GM19043 (cell line): Measurements from ENCODE around the gene TRMT2A.

Experiments used
- ATAC-seq: cut with Tn5 transposase; IDR thresholded peaks from one replicate; pipeline ENCODE4 v1.9.1; 2021; ENCODE audit warnings: low read depth; ENCODE audit not compliant: unreplicated experiment

TRMT2A gene

DNA sequence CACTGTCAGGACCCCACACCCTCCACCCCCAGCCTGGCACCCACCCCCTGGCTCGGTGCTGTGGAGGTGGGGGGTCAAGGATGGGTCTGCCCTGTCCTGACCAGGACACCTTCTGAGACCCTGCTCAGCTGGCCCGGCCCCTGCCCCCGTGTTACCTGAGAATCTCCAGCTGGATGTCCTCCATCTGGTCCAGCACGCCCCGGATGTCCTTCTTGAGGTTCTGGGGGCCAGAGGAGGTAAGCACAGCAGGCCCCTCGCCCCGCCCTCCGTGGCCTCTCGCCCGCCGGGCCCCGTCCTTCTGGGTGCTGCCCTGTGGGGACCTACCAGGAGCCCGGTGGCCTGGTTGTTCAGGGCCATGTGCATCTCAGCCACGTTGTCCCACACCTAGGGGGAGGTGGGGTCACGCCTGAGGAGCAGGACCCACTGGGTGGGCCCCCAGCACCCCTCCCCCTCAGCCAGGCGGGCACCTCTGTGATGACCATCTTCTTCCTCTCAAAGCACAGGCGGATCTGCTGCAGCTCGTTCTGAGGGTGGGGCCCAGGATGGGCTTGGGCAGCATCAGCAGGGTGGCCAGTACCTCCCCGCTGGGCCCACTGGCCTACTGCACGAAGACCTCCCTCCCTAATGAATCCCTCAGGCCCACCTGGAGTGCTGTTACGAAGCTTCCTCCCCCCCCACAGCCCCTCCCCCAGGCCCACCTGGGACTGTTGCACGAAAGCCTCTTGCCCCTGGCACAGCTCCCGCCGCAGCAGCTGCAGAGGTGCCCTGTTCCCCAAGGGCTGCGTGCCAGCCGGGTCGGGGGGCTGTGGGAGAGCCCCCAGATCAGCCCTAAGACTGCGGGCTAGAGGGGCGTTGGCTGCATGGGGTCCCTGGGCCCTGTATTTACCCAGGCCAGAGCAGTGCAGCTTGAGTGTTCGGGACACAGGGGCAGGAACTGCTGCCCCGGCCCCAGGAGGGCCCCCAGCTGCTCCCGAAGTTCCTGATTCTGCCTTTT is 32.5 kb upstream of the TRMT2A start:
- ATAC-seq: no peak

DNA sequence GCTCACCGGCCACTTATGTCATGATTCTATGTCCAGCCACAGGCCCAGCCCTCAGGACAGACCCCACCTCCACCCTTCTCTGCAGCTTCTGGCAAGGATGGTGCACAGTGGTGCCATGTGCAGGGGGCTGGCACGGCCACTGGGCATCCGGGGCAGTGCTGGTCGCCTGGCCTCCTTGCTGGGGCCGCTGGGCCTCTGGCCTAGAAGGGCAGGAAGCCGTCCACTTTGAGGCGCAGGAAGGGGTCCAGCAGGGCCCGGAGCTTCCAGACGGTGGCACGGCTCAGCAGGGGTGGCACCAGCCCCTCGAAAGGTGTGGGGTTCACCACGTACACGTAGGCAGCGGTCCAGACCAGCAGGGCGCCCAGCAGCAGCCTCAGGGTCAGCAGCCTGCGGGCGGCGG is 31.4 kb upstream of the TRMT2A start:
- no peak for ATAC-seq

DNA sequence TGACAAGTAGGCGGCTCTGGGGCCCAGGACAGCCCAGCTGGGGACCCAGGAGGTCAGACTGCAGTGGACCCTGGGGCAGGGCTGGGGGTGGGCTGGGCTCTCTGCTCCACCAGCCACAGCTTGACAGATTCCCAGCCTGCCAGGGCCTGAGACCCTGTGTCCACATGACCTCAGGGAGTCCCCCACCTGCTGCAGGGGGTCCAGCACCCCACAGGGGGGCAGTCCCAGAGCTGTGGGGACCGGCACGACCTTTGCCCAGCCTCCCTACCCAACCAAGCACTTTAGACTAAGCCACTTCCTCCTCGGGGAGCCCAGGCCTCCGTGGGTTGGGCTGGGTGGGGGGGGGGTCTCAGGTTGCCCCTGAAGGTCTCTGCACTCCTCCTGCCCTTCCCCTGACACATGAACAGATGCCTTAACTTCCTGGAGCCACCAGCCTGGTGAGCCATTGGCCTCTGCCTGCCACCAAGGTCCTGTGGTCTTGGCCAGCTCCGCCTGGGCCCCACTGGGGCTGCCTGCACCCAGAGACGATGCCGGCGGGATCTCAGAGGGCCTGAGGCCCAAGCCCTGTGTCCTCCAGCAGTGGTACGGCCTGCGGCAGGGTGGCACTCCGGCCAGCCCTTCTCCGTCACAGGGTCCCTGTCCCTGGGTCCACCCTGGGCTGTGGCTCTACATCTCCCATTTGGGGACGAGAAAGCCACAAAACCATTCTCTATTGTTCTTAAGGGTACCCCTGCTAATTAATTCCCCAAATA is 30.4 kb upstream of the TRMT2A start:
- no peak for ATAC-seq

- ATAC-seq: no peak
Observed at GRCh38 chr22:20146777-20147176, 29.8 kb upstream of the TRMT2A start.

DNA sequence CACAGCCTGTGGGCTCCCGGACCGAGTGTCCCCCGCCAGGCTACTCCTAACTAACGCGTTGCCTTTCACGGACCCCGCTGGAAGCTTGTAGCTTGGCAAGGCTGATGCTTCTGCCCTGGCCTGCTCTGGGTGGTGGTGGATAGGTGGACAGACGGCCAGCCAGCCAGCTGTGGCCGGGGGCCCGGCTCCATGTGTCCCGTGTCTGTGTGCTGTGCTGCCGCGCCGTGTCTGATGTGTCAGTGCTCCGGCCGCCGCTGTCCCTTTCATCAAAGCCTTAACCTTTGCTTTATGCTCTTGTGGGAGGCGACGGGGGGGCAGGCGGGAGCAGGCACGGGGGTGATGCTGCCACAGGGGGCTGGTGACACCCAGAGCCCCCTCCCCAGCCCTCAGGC is 28.8 kb upstream of the TRMT2A start:
- ATAC-seq: no peak

DNA sequence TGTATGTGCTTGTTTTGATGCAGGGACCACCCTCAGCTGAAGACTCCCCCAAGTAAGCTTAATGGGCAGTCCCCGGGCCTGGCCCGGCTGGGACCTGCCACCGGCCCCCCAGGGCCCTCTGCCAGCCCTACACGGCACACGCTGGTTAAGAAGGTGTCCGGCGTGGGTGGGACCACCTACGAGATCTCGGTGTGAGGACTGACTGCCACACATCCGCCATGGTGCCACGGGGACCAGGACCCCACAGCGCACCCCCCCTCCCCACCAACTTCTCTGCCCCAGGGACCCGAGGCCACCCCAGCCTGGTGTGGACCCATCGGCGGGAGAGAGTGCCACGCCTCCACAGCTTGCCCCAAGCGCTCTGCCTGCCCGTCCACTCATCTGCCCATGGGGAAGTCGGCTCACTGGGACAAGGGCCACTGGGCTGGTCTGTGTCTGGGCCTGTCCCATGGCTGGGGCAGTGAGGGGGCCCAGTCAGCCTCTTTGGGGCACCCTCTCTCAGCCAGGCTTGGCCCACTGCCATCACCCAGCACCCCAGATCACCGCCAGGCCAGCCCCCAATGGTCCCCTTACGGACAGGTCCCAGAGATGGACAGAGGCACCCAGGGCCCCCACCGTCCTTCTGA is 28.3 kb upstream of the TRMT2A start:
- no peak for ATAC-seq

DNA sequence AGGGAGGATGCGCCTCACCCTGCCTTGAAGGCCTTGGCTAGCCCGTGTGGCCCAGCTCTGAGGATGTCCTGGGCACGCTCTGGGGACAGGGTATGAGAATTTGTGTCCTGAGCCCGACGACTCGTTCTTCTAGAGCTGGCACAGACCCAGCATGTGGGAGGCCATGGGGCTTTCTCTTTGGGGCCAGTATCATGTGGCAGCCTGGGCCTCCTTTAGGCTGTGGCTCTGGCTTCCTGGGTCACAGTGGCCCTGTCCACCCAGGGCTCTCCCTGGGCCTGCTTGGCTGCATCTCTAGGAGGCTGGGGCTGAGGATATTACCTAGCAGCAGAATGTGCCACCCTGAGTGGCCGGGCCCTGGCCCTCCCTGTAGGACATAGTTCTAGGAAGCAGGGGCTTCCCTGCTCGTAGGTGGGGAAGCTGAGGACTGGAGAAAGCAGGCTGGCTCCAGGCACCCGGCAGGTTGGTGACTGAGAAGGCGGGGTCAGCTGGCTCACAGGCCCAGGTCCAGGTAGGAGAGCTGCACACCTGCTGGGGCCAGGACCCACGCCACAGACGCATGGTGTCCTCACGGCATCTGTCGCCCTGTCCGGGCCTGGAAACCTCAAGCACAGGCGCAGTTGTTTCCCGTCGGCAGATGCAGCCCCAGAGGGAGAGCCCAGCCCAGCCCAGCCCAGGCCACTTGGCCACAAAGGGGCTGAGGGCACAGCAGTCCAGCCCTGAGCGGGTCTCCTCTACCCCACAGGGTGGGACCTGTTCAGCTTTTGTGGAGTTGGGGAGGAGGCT is 27.0 kb upstream of the TRMT2A start:
- ATAC-seq: no peak

DNA sequence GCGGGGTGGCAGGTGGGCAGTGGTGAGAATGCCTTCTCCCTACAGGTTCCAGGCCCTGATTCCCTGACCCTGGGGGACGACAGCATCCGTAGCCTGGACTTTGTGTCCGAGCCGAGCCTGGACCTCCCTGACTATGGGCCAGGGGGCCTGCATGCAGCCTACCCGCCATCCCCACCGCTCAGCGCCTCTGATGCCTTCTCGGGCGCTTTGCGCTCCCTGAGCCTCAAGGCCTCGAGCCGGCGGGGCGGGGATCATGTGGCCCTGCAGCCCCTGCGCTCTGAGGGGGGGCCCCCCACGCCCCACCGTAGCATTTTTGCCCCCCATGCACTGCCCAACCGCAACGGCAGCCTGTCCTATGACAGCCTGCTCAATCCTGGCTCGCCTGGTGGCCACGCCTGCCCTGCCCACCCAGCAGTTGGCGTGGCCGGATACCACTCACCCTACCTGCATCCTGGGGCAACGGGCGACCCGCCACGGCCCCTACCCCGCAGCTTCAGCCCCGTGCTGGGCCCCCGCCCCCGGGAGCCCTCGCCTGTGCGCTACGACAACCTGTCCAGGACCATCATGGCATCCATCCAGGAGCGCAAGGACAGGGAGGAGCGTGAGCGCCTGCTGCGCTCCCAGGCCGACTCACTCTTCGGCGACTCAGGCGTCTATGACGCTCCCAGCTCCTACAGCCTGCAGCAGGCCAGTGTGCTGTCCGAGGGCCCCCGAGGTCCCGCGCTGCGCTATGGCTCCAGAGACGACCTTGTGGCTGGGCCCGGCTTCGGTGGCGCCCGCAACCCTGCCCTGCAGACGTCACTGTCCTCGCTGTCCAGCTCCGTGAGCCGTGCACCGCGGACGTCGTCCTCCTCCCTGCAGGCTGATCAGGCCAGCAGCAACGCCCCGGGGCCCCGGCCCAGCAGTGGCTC is 25.9 kb upstream of the TRMT2A start:
- no peak for ATAC-seq

DNA sequence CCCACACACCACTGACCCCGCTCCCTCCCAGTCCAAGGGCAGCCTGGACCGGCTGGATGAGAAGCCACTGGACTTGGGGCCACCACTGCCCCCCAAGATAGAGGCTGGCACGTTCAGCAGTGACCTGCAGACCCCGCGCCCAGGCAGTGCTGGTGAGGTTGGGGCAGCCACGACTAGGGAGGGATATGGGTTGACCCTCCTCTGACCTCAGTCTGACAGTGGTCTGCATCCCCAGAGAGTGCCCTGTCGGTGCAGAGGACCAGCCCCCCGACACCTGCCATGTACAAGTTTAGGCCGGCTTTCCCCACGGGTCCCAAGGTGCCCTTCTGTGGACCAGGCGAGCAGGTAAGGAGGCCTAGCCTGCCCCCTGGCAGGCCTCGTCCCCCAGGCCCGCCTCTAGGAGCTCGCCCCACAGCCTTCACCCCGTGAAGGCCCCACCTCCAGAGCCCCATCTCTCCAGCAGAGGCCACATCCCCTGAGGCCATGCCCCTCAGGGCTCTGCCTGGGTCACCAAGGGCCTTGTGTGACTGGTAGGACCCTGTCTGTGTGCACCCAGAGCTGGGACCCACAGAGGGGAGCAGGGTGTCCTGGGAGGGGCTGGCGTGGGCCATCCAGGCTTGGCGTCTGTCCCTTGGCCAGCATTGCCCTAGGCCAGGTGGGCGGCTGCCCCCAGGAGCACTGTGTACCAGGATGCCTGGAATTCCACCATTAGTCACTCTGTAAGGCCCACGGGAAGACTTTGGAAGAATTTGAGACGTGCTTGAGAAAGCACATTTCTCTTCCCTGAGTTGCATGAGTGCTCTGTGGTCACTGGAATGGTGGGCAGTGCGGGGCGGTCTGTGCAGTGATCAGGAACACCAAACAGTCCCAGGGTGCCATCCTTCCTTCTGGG is 24.4 kb upstream of the TRMT2A start:
- ATAC-seq: no peak

- ATAC-seq: no peak
Observed at GRCh38 chr22:20140521-20140964, 23.5 kb upstream of the TRMT2A start.

- ATAC-seq: no peak
Observed at GRCh38 chr22:20140107-20140445, 23.1 kb upstream of the TRMT2A start.

DNA sequence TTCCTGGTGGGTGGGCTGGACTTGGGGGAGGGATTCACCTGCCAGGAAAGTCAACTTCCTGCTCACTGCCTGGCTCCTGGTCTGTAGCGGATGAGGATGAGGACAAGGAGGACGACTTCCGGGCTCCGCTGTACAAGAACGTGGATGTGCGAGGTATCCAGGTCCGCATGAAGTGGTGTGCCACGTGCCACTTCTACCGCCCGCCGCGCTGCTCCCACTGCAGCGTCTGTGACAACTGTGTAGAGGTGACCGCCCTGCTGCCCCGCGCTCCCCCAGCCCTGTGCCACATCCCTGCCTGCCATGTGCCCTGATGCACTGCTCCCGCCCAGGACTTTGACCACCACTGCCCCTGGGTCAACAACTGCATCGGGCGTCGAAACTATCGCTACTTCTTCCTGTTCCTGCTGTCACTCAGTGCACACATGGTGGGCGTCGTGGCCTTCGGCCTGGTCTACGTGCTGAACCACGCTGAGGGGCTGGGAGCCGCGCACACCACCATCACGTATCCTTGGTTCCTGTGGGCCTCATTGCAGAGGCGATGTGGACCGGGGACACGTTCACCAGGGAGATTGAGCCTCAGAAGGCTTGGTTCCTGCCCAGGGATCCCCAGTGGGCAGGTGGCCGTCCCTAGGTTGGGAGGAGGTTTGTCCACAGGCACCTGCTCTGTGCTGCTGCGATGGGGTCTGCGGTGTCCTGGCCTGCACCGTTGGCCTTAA is 22.5 kb upstream of the TRMT2A start:
- ATAC-seq: no peak

GRCh38 chr22:20138868-20139267 is 21.8 kb upstream of the TRMT2A start:
- ATAC-seq: no peak

DNA sequence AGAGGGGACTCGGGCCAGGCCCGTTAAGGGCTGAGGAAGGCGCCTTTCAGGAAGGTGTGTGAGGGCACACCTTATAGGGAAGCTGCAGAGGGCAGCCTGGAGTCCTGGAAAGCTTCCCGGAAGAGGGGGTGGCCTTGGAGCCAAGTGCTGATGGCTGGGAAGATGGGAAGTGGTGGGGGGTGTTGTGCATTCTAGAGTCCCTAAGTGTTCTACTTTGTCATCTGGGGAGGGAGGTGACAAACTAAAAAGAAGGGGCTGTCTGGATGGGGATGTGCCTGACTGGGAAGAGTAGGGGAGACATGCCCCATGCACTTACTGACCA is 21.4 kb upstream of the TRMT2A start:
- ATAC-seq: no peak

DNA sequence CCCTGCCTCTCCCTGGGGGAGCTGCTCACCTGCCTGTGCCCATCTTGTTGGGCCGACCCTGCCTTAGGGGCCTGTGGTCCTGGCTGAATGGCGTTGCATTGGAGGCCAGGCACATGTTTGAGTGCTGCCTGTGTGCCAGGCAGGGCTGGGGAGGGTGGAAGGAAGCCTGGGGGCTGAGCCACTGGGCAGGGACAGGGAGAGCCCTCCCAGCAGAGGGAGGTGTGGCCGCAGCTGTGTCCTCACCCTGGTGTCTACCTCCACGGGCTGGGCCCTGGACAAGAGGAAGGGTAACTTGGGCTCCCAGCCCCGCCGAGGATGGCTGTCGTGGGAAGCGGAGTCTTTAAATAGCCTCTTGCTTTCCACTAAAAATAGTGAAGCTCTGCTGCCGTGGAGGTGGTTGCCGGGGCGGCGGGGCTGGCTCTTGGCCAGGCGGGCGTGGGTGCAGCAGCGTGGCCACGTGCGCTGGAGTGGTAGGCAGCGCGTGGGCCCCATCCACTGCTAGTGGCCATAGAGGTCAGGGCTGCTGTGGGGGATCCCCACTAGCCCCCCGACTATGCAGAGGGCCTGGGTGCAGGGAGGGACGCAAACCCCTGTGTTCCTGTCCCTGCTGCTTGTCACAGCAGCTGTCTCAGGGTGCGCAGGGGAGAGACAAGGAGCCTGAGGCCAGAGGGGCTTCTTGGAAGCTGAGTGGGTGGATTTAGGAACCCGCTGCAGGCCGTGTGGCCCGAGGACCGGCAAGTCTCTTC is 20.8 kb upstream of the TRMT2A start:
- ATAC-seq: no peak

DNA sequence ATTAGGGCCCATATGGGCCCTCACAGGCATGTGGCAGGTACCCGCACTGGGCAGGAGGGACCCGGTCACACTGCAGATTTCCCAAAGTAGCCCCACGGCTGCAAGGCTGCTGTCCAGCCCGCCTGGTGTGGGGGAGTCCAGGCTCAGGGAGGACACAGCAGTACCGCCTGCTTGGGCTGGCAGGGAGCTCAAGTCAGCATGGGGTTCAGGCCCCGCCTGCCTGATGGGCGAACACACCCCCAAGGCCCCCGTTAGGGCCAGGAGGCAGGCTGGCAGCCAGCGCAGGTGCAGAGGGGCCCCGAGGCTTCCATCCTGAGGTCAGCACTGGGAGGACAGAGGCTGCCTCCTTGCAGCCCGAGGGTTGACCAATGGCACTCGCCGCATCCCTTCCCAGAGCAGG is 20.1 kb upstream of the TRMT2A start:
- ATAC-seq: no peak

- ATAC-seq: no peak
Observed at GRCh38 chr22:20136603-20136873, 19.5 kb upstream of the TRMT2A start.
